A549 (cell line): ENCODE measurements around the gene BTBD8. TPM values are rescaled to one million over a fixed set of nuclear protein-coding genes. Genes with fewer than 3 reads are reported as not detected.
"Not testable (repeated sequence)": the region's sequence is repeated elsewhere in the genome, so short reads cannot be mapped to it uniquely, and the experiment has no call there.

Experiments
- ATAC-seq, 2 experiments: fragments of 200-7000 bp in 1 of 2; fragments of >200 bp in 1 of 2; cut with Nextera tagmentation in 1 of 2; cut with Tn5 transposase in 1 of 2; 3 replicates each; pipeline versions ENCODE4 v1.8.0 to v1.9.1; 2018 to 2020; ENCODE audit warnings: mild to moderate bottlenecking in 1 of 2, moderate library complexity in 1 of 2
- CTCF ChIA-PET: fragments of 300-600 bp; sonication (Branson Sonifier 250); formaldehyde crosslinking; extraction: SDS; loops from one replicate; lab custom pipeline; 2021; ENCODE audit warnings: antibody characterized with exemption, inconsistent platforms; lab: Yijun Ruan, JAX
- POLR2A ChIA-PET: fragments of 350-600 bp; formaldehyde crosslinking; extraction: SDS; loops from one replicate; lab custom pipeline; 2021; ENCODE audit warnings: antibody characterized with exemption, inconsistent platforms; lab: Yijun Ruan, JAX
- DNase-seq, 2 experiments: peaks; one replicate each; pipeline versions ENCODE4 v3.0.0 to v3.0.0-alpha.2; 2011 to 2016; ENCODE audit warnings: low read depth in 1 of 2, low spot score in 1 of 2
- FAIRE-seq: peaks from 2 replicates; lab custom pipeline; 2011; peaks lifted over from hg19 to GRCh38; lab: Jason Lieb, UNC
- H3K27ac ChIP-seq, 2 experiments: fragments of >200 bp; sonication (Bioruptor Twin); formaldehyde crosslinking; 3 replicates each; pipeline ENCODE4 v1.5.1; 2016 to 2017
- H3K4me1 ChIP-seq: fragments of >200 bp; sonication (Bioruptor Twin); formaldehyde crosslinking; 3 replicates; pipeline ENCODE4 v1.6.1; 2016
- H3K4me2 ChIP-seq: fragments of >200 bp; sonication (Bioruptor Twin); formaldehyde crosslinking; 3 replicates; pipeline ENCODE4 v1.6.1; 2016
- H3K4me3 ChIP-seq: fragments of >200 bp; sonication (Bioruptor Twin); formaldehyde crosslinking; 3 replicates; pipeline ENCODE4 v1.5.1; 2016
- H3K9me3 ChIP-seq: fragments of >200 bp; sonication (Bioruptor Twin); formaldehyde crosslinking; 3 replicates; pipeline ENCODE4 v1.6.1; 2016
- CBX8 ChIP-seq: fragments of 200-600 bp; sonication (generic); IDR thresholded peaks from 2 replicates; pipeline ENCODE4 v1.6.1; 2016
- CHD2 ChIP-seq: fragments of 150-350 bp; IDR thresholded peaks from 2 replicates; pipeline ENCODE4 v1.6.1; 2014; ENCODE audit warnings: low read length; ENCODE audit not compliant: partially characterized antibody
- GATA3 ChIP-seq: IDR thresholded peaks from 2 replicates; pipeline ENCODE4 v1.6.1; 2012; ENCODE audit warnings: borderline replicate concordance
- HES2 ChIP-seq: fragments of >200 bp; sonication (Bioruptor Twin); formaldehyde crosslinking; IDR thresholded peaks from 2 replicates; pipeline ENCODE4 v1.6.1; 2016
- HEYL ChIP-seq: fragments of 250-450 bp; sonication (Bioruptor Pico); IDR thresholded peaks from 2 replicates; pipeline ENCODE4 v1.8.0; 2021; ENCODE audit warnings: mild to moderate bottlenecking, moderate library complexity
- JUN ChIP-seq, 2 experiments: fragments of >200 bp; sonication (Bioruptor Twin); formaldehyde crosslinking; IDR thresholded peaks; 2 replicates in 1 of 2; 3 replicates in 1 of 2; pipeline ENCODE4 v1.6.1; 2016 to 2017
- KDM1A ChIP-seq: fragments of 200-600 bp; sonication (generic); IDR thresholded peaks from 2 replicates; pipeline ENCODE4 v1.6.1; 2016; ENCODE audit warnings: low read depth, mild to moderate bottlenecking
- NFE2L2 ChIP-seq: fragments of 150-350 bp; conservative IDR thresholded peaks from 2 replicates; pipeline ENCODE4 v1.6.1; 2014; ENCODE audit warnings: low read length
- POLR2AphosphoS2 ChIP-seq: conservative IDR thresholded peaks from 2 replicates; pipeline ENCODE4 v1.6.1; 2012; ENCODE audit warnings: low read length, improper control_type of control experiment, inconsistent platforms
- RAD21 ChIP-seq, 2 experiments: fragments of >200 bp in 1 of 2; sonication (Bioruptor Twin) in 1 of 2; formaldehyde crosslinking in 1 of 2; IDR thresholded peaks in 1 of 2; conservative IDR thresholded peaks in 1 of 2; 2 replicates in 1 of 2; 3 replicates in 1 of 2; pipeline ENCODE4 v1.6.1; 2012 to 2018; ENCODE audit warnings: inconsistent platforms in 1 of 2
- RARB ChIP-seq: fragments of 250-450 bp; sonication (Bioruptor Pico); IDR thresholded peaks from 2 replicates; pipeline ENCODE4 v1.8.0; 2021; ENCODE audit warnings: mild to moderate bottlenecking, moderate library complexity
- REST ChIP-seq: fragments of 200-600 bp; sonication (generic); IDR thresholded peaks from 2 replicates; pipeline ENCODE4 v1.6.1; 2016; ENCODE audit warnings: antibody characterized with exemption, mild to moderate bottlenecking, moderate library complexity
- RNF2 ChIP-seq: fragments of 200-600 bp; sonication (generic); IDR thresholded peaks from 2 replicates; pipeline ENCODE4 v1.6.1; 2016; ENCODE audit warnings: low read depth, mild to moderate bottlenecking, antibody characterized with exemption, moderate library complexity, borderline replicate concordance
- ZC3H11A ChIP-seq: fragments of 450-650 bp; IDR thresholded peaks from 2 replicates; pipeline ENCODE4 v1.6.1; 2014; ENCODE audit warnings: antibody characterized with exemption, mild to moderate bottlenecking
- ZFP36 ChIP-seq: fragments of 450-650 bp; IDR thresholded peaks from 2 replicates; pipeline ENCODE4 v1.6.1; 2014; ENCODE audit warnings: borderline replicate concordance; ENCODE audit not compliant: partially characterized antibody
- ZSCAN20 ChIP-seq: fragments of 250-450 bp; sonication (Bioruptor Pico); IDR thresholded peaks from 2 replicates; pipeline ENCODE4 v1.8.0; 2022; ENCODE audit warnings: mild to moderate bottlenecking, moderate library complexity
- WGBS: methylation state at CpG from one replicate; pipeline ENCODE4 v1.1.6; 2017; ENCODE audit errors: missing lambda C conversion rate; 5-methylcytosine and 5-hydroxymethylcytosine counted together
- polyA plus RNA-seq, 4 experiments: library from polyadenylated mRNA; depleted of rRNA in 3 of 4; stranded (reverse); fragments of >200 nt; fragmentation: RNase III in 1 of 4; extraction: RNeasy Plus Mini Kit Qiagen cat#74134 plus additional on column Dnase treatment in 1 of 4; gene quantifications; 2 replicates in 3 of 4; 3 replicates in 1 of 4; pipeline ENCODE4 v1.2.3, GENCODE V29; 2011 to 2017

The BTBD8 gene
- polyA plus RNA-seq, 2 of the 4 experiments (the other 2 are of a cell fraction), result 0.80 to 2.5 TPM

GRCh38 chr1:92076363-92076762, 3.8 kb upstream of the BTBD8 start:
- no peak for FAIRE-seq
- POLR2A ChIA-PET, result no interaction called here
- 86% methylated on average over 5 of the region's 5 CpGs for WGBS

GRCh38 chr1:92078077-92078476, 2.1 kb upstream of the BTBD8 start:
- H3K27ac ChIP-seq, DNase-seq, CTCF ChIA-PET, POLR2A ChIA-PET, H3K4me3 ChIP-seq, H3K4me2 ChIP-seq, FAIRE-seq, H3K9me3 ChIP-seq, H3K4me1 ChIP-seq, ATAC-seq: not testable (repeated sequence)
- 92% methylated on average over 8 of the region's 8 CpGs for WGBS

More at GRCh38 chr1:92076363-92076762, 3.8 kb upstream of the BTBD8 start:
- CTCF ChIA-PET, result no interaction called here
- Histone ChIP-seq H3K4me3 (no peak overlapping the region), H3K9me3 (no peaks in the 10 kb centered on the region), H3K27ac (no peak overlapping the region), H3K4me2 (no peak overlapping the region), H3K4me1 (peaks cover 6% of the 10 kb centered on the region; the same call in 2 of the 3 replicates)
- DNase-seq, result no peak
- TF ChIP-seq ZFP36 (no peak), HEYL (no peak), ZC3H11A (peak; percentile 60)
- ATAC-seq, result no peak

- no peak for FAIRE-seq
- ATAC-seq, result no peak
- Histone ChIP-seq H3K4me1 (peaks cover 6% of the 10 kb centered on the region; the same call in 2 of the 3 replicates), H3K4me3 (peak overlapping the region; percentile 71)
- no peak for DNase-seq
- TF ChIP-seq HEYL (no peak), RNF2 (no peak), RARB (no peak), RAD21 (conservative IDR thresholded peaks at IDR 0.05 in 1 of 2, IDR thresholded peaks at IDR 0.05 in 1 of 2) (no peak), HES2 (no peak), CHD2 (no peak), NFE2L2 (no peak), CBX8 (no peak)
- TF ChIP-seq, all 56 proteins: peak for 0
- Histone ChIP-seq H3K9me3 (no peaks in the 10 kb centered on the region), H3K27ac (peak overlapping the region; percentile 62 to 87; a peak in 4 of 6 replicates), H3K4me2 (peak overlapping the region; percentile 86)
- WGBS, result 88% methylated on average over 7 of the region's 7 CpGs
- POLR2A ChIA-PET, result no interaction called here
- CTCF ChIA-PET, result no interaction called here
These were observed 704 bp upstream of the BTBD8 start for GRCh38 chr1:92079441-92079840.

- ATAC-seq (no peak), FAIRE-seq (no peak), DNase-seq (no peak)
- ChIA-PET POLR2A (no interaction called here), CTCF (interaction anchor here (0.8 kb wide), 1 partner anchor 84 kb away, joined by 3 read pairs; no protein-coding TSS in a partner anchor)
- H3K4me1 ChIP-seq, result peaks cover 6% of the 10 kb centered on the region; the same call in 2 of the 3 replicates
- peak overlapping the region; percentile 71 for H3K4me3 ChIP-seq
- H3K4me2 ChIP-seq, result peak overlapping the region; percentile 86
- H3K9me3 ChIP-seq, result no peaks in the 10 kb centered on the region
- 21% methylated on average over 4 of the region's 4 CpGs for WGBS
- H3K27ac ChIP-seq, result peak overlapping the region; percentile 62 to 87
- no peak for TF ChIP-seq HES2
- TF ChIP-seq REST, result no peak
- TF ChIP-seq JUN (IDR thresholded peaks at IDR 0.05), result no peak
- no peak for TF ChIP-seq RAD21 (conservative IDR thresholded peaks at IDR 0.05 in 1 of 2, IDR thresholded peaks at IDR 0.05 in 1 of 2)
- no peak for TF ChIP-seq POLR2AphosphoS2
- no peak for TF ChIP-seq KDM1A
- TF ChIP-seq ZSCAN20 (CRISPR knock-in tag), result no peak
- TF ChIP-seq GATA3, result no peak
- TF ChIP-seq, all 56 proteins: peak for 0
These were observed 886 bp downstream of the BTBD8 start for GRCh38 chr1:92081031-92081430.
